DMS 273 treated with DMSO at 0.1 percent for 48 hours (cell line): ENCODE measurements around the gene PEX5.
"Not testable (repeated sequence)": the region's sequence is repeated elsewhere in the genome, so short reads cannot be mapped to it uniquely, and the experiment has no call there.

Experiments
- DNase-seq: peaks from one replicate; lab custom pipeline; 2025; lab: John Stamatoyannopoulos, UW

Gene PEX5

GRCh38 chr12:7213745-7214144, 24.3 kb downstream of the PEX5 start:
- not testable (repeated sequence) for DNase-seq

- DNase-seq = no peak
Observed at GRCh38 chr12:7217475-7218069, 28.1 kb downstream of the PEX5 start.

GRCh38 chr12:7219599-7220243, 30.2 kb downstream of the PEX5 start:
- DNase-seq = peak; percentile 2

GRCh38 chr12:7221486-7221885, 32.0 kb downstream of the PEX5 start:
- DNase-seq = no peak

GRCh38 chr12:7229741-7230140, 40.3 kb downstream of the PEX5 start:
- no peak for DNase-seq

GRCh38 chr12:7241404-7242005, 52.0 kb downstream of the PEX5 start:
- DNase-seq = no peak

GRCh38 chr12:7242176-7243101, 53.0 kb downstream of the PEX5 start:
- no peak for DNase-seq

GRCh38 chr12:7251328-7251996, 62.0 kb downstream of the PEX5 start:
- not testable (repeated sequence) for DNase-seq

- no peak for DNase-seq
Observed at GRCh38 chr12:7259060-7259459, 69.6 kb downstream of the PEX5 start.
